Measurements from ENCODE around the gene FNIP2.

The FNIP2 gene

GRCh38 chr4:158799013-158799770, 30.4 kb downstream of the FNIP2 start:
- TF ChIP-seq, protein P1, sequence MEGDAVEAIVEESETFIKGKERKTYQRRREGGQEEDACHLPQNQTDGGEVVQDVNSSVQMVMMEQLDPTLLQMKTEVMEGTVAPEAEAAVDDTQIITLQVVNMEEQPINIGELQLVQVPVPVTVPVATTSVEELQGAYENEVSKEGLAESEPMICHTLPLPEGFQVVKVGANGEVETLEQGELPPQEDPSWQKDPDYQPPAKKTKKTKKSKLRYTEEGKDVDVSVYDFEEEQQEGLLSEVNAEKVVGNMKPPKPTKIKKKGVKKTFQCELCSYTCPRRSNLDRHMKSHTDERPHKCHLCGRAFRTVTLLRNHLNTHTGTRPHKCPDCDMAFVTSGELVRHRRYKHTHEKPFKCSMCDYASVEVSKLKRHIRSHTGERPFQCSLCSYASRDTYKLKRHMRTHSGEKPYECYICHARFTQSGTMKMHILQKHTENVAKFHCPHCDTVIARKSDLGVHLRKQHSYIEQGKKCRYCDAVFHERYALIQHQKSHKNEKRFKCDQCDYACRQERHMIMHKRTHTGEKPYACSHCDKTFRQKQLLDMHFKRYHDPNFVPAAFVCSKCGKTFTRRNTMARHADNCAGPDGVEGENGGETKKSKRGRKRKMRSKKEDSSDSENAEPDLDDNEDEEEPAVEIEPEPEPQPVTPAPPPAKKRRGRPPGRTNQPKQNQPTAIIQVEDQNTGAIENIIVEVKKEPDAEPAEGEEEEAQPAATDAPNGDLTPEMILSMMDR (IDR thresholded peaks at IDR 0.05; ENCODE audit: control extremely low read depth, extremely low read depth, low read depth, missing control alignments), result no peak
- ChIA-PET POLR2A (no interaction called here), CTCF (interaction anchor here (1.0 to 1.2 kb wide), 3 partner anchors 17 to 29 kb away, joined by 3 read pairs; no protein-coding TSS in a partner anchor)
- no peak for DNase-seq (ENCODE audit: extremely low spot score)

GRCh38 chr4:158799856-158800255, 31.0 kb downstream of the FNIP2 start:
- DNase-seq (ENCODE audit: extremely low spot score), result no peak
- TF ChIP-seq, protein P1 (IDR thresholded peaks at IDR 0.05; ENCODE audit: control extremely low read depth, extremely low read depth, low read depth, missing control alignments), result no peak
- POLR2A ChIA-PET, result no interaction called here
- CTCF ChIA-PET, result interaction anchor here (1.1 to 1.2 kb wide), 2 partner anchors 17 to 20 kb away, joined by 3 read pairs; no protein-coding TSS in a partner anchor

DNA sequence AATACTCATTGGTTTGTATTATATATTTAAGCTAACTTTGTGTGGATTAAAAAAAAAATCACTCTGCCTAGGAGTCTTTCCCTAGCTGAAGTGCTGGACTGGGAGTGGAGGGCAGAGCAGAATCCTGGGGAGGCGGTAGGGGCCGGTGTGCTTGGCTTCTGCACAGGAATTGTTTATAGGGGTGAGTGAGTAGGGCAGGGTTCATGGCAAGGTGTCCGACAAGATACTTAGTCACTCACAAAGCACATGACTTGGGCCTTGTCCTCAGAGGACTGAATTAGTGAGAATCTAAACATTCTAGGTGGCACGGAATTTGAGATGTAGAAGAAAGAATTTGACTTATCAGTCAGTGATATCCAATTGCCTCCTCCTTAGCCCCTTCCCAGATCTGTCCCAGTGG, 32.2 kb downstream of the FNIP2 start:
- ChIA-PET CTCF (no interaction called here), POLR2A (no interaction called here)
- no peak for DNase-seq (ENCODE audit: extremely low spot score)
- TF ChIP-seq, protein P1 (IDR thresholded peaks at IDR 0.05; ENCODE audit: control extremely low read depth, extremely low read depth, low read depth, missing control alignments), result no peak

- TF ChIP-seq, protein P1 (IDR thresholded peaks at IDR 0.05; ENCODE audit: control extremely low read depth, extremely low read depth, low read depth, missing control alignments), result no peak
- ChIA-PET POLR2A (no interaction called here), CTCF (no interaction called here)
- DNase-seq (ENCODE audit: extremely low spot score), result no peak
These were observed 32.9 kb downstream of the FNIP2 start for GRCh38 chr4:158801677-158802076.

DNA sequence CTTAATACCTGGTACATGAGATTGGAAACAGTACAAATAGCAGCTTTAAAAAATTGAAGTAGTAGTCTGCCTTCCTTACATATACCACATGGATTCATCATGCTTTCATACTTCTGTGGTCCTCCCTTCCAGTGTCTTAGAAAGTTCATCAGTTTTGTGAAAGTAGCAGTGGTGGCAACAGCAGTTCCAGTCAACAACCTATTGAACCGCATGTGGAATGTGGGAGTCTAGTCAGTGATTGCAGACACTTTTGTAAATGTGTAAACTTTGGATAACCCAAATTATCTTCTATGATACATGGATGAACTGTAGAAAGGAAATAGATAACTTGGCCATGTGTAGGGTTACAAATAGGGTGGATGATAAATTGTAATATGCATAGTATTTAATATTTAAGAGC, 34.1 kb downstream of the FNIP2 start:
- ChIA-PET CTCF (no interaction called here), POLR2A (no interaction called here)
- TF ChIP-seq, protein P1 (IDR thresholded peaks at IDR 0.05; ENCODE audit: control extremely low read depth, extremely low read depth, low read depth, missing control alignments), result no peak
- DNase-seq (ENCODE audit: extremely low spot score), result no peak

DNA sequence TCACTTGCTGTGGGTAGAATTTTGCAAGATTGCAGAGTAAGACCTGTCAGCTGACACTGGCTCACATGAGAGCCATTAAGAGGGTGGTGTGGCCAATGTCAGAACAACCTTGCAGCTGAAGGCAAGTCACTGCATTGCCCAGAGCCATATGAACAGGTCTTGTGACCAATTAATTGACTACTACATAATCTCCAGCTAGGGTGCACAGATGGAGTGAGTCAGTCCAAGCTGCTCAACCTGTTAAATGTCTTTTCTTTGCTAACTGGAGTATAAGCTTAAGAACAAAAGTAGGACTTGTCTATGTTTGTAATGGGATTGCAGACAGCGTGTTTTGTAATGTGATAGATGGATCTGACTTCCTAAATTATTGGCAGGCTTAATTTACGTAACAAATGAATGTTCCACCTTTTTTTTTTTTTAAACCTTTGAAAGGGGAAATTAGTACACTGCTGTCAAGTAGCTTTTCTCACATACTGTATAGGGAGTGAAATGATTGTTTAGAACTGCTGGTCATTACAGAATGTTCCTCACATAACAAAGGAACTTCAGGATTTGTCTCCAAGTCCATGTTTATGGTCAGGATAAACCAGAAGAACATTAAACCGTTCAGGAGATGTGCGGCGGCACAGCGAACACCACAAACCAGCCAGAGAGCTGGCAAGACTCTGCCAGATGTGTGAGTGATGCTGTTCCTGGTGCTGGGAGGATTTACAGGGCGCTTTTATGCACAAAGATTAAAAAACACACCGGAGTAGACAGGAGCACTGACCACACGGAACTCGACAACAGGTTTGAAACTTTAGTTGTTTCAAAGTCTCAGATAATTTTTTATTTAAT, 37.0 kb downstream of the FNIP2 start:
- CTCF ChIA-PET, result interaction anchor here (0.8 to 1.0 kb wide), 2 partner anchors 10 to 19 kb away, joined by 3 to 4 read pairs; no protein-coding TSS in a partner anchor
- POLR2A ChIA-PET, result no interaction called here
- TF ChIP-seq, protein P1 (IDR thresholded peaks at IDR 0.05; ENCODE audit: control extremely low read depth, extremely low read depth, low read depth, missing control alignments), result no peak
- DNase-seq (ENCODE audit: extremely low spot score), result no peak
